Endodermal cell (in vitro differentiated cells): ENCODE results near the gene ARHGAP10. TPM values are rescaled to one million over a fixed set of nuclear protein-coding genes. Genes with fewer than 3 reads are reported as not detected.

Source experiments
- DNase-seq: peaks from one replicate; pipeline ENCODE4 v3.0.0-alpha.2; 2017
- H3K27ac ChIP-seq: 2 replicates; pipeline ENCODE4 v1.5.1; 2013; ENCODE audit warnings: mild to moderate bottlenecking, low read depth, low read length, moderate library complexity
- H3K27me3 ChIP-seq: 2 replicates; pipeline ENCODE4 v1.6.1; 2013; ENCODE audit warnings: mild to moderate bottlenecking, low read length, moderate library complexity; ENCODE audit not compliant: insufficient read depth, control insufficient read depth, poor library complexity, severe bottlenecking
- H3K36me3 ChIP-seq: 2 replicates; pipeline ENCODE4 v1.7.0; 2013; ENCODE audit warnings: mild to moderate bottlenecking, low read length, moderate library complexity; ENCODE audit not compliant: control insufficient read depth, insufficient read depth
- H3K4me1 ChIP-seq: one replicate; pipeline ENCODE4 v1.7.0; 2013; ENCODE audit warnings: low read length; ENCODE audit not compliant: control insufficient read depth, insufficient read depth
- H3K4me3 ChIP-seq: 2 replicates; pipeline ENCODE4 v1.5.1; 2013; ENCODE audit warnings: mild to moderate bottlenecking, low read length, moderate library complexity
- H3K9ac ChIP-seq: 2 replicates; pipeline ENCODE4 v1.6.1; 2013; ENCODE audit warnings: mild to moderate bottlenecking, low read length, moderate library complexity; ENCODE audit not compliant: poor library complexity, severe bottlenecking; ENCODE audit errors: extremely low read depth
- H3K9me3 ChIP-seq: 2 replicates; pipeline ENCODE4 v1.6.1; 2013; ENCODE audit warnings: mild to moderate bottlenecking, low read length, moderate library complexity; ENCODE audit not compliant: control insufficient read depth
- H3K27ac Mint-ChIP-seq: 2 replicates; pipeline ENCODE4 v1.8.0; 2020; ENCODE audit warnings: mixed read lengths
- H3K27me3 Mint-ChIP-seq: 2 replicates; pipeline ENCODE4 v1.8.0; 2021; ENCODE audit warnings: mild to moderate bottlenecking, mixed read lengths; ENCODE audit not compliant: insufficient read depth
- H3K36me3 Mint-ChIP-seq: 2 replicates; pipeline ENCODE4 v1.8.0; 2020; ENCODE audit warnings: low read depth, mixed read lengths
- H3K4me1 Mint-ChIP-seq: 2 replicates; pipeline ENCODE4 v1.8.0; 2020; ENCODE audit warnings: mixed read lengths
- H3K4me3 Mint-ChIP-seq: 2 replicates; pipeline ENCODE4 v1.8.0; 2020; ENCODE audit warnings: mild to moderate bottlenecking, moderate library complexity, mixed read lengths
- H3K9me3 Mint-ChIP-seq: 2 replicates; pipeline ENCODE4 v1.8.0; 2020; ENCODE audit warnings: mild to moderate bottlenecking, mixed read lengths
- WGBS, 2 experiments: methylation state at CpG; one replicate each; pipeline versions ENCODE4 v1.1.5 to v1.1.7; 2013; ENCODE audit warnings: missing lambda C conversion rate in 2 of 2, mixed read lengths in 1 of 2; ENCODE audit not compliant: insufficient coverage in 1 of 2, insufficient read length in 1 of 2; 5-methylcytosine and 5-hydroxymethylcytosine counted together
- total RNA-seq, 2 donors: library from RNA; stranded (reverse); fragmentation: NEBNext Ultra II Directional in 1 of 2; extraction: Animal tissue kit (Norgen Biotek cat#: 25700) in 1 of 2; gene quantifications; 2 replicates in 1 of 2; 3 replicates in 1 of 2; pipeline ENCODE4 v1.2.1, GENCODE V29; 2021
- TF ChIP-seq, protein P1 (sequence below): fragments of 200-600 bp; sonication (generic); conservative IDR thresholded peaks from 2 replicates; pipeline ENCODE4 v1.5.0; 2021; ENCODE audit warnings: antibody characterized with exemption, mild to moderate bottlenecking

ARHGAP10 gene
- total RNA-seq, 2 donors from 2014 or later = 9.1 to 11.8 TPM

DNA sequence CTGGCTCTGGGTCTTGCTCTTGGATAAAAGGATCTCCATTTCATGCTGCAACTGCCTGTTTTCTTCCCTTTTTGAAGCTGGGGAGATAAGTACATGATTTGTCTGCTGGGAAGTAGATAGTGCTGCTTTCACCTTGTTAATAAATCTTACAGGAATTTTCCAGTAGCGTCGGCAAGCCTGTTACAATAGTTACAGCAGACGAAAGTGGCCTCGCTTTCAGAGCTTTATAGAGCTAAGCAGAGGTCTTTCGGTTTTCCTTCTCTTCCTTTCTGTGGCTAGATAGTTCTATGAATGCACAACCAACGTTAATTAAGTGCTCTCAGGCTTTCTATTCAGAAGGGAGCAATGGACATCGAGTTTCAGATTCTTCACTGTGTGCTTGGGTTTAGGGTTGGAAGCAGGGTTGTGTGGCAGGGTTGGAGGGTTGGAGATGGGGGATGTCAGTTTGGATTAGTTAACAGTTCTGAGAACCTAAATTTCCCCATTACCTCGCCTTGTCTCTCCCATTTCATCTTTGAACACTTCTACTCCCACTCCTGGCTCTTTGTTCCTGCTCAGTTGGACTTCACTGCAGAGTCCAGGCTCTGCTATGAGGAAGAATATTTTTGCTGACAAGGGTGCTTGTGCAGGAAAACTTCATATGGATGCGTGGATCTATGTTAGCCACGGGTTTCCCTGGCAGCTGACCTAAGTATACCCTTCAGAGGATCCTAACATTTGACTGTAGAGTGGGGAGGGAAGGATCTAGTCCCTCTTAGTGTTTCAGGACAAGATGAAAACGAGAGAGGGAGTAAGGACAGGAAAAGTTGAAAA is 237.9 kb downstream of the ARHGAP10 start:
- Mint-ChIP-seq H3K4me3 (no peak overlapping the region), H3K27ac (no peak overlapping the region), H3K4me1 (peaks cover 14% of the 10 kb centered on the region)

DNA sequence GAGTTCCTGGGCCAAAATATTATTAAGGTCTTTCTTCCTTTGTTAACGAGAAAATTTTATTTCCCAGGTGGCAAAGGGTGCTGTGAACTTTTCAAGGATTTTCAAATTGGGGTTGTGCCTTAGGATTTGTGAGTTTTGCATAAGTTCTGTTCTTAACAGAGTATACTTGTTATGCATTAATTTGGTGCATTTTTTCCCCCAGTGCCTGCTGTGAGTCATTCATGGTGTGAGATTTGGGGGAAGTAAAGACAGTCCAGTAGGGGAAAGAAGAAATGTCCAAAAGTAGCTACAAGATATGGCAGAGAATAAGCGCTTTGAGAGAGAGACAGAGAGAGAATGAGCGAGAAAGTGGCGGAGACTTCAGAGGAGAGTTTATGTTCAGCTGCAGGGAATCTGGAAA is 239.2 kb downstream of the ARHGAP10 start:
- Histone ChIP-seq H3K9ac (no peak overlapping the region), H3K4me1 (no peaks in the 10 kb centered on the region), H3K36me3 (no peaks in the 10 kb centered on the region), H3K27ac (no peak overlapping the region), H3K27me3 (no peaks in the 10 kb centered on the region), H3K4me3 (no peak overlapping the region), H3K9me3 (no peaks in the 10 kb centered on the region)
- TF ChIP-seq, protein P1, sequence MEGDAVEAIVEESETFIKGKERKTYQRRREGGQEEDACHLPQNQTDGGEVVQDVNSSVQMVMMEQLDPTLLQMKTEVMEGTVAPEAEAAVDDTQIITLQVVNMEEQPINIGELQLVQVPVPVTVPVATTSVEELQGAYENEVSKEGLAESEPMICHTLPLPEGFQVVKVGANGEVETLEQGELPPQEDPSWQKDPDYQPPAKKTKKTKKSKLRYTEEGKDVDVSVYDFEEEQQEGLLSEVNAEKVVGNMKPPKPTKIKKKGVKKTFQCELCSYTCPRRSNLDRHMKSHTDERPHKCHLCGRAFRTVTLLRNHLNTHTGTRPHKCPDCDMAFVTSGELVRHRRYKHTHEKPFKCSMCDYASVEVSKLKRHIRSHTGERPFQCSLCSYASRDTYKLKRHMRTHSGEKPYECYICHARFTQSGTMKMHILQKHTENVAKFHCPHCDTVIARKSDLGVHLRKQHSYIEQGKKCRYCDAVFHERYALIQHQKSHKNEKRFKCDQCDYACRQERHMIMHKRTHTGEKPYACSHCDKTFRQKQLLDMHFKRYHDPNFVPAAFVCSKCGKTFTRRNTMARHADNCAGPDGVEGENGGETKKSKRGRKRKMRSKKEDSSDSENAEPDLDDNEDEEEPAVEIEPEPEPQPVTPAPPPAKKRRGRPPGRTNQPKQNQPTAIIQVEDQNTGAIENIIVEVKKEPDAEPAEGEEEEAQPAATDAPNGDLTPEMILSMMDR = no peak
- H3K4me1 Mint-ChIP-seq = peaks cover 14% of the 10 kb centered on the region
- no peak overlapping the region for H3K4me3 Mint-ChIP-seq
- H3K9me3 Mint-ChIP-seq = peaks cover 4% of the 10 kb centered on the region
- peaks cover 2% of the 10 kb centered on the region for H3K36me3 Mint-ChIP-seq
- no peak for DNase-seq
- H3K27ac Mint-ChIP-seq = no peak overlapping the region
- 94 to 100% methylated on average over 3 to 4 of the region's 4 CpGs for WGBS, 2 experiments
- H3K27me3 Mint-ChIP-seq = no peaks in the 10 kb centered on the region

More for the DNA sequence above, 237.9 kb downstream of the ARHGAP10 start:
- no peak overlapping the region for H3K4me3 ChIP-seq
- H3K27me3 ChIP-seq = no peaks in the 10 kb centered on the region
- H3K36me3 Mint-ChIP-seq = peaks cover 2% of the 10 kb centered on the region
- H3K27me3 Mint-ChIP-seq = no peaks in the 10 kb centered on the region
- H3K27ac ChIP-seq = no peak overlapping the region
- WGBS, 2 experiments = 91 to 92% methylated on average over 8 to 11 of the region's 11 CpGs
- no peaks in the 10 kb centered on the region for H3K36me3 ChIP-seq
- DNase-seq = no peak
- TF ChIP-seq, protein P1 = no peak
- H3K9me3 Mint-ChIP-seq = peaks cover 4% of the 10 kb centered on the region
- H3K9me3 ChIP-seq = no peaks in the 10 kb centered on the region
- no peak overlapping the region for H3K9ac ChIP-seq
- no peaks in the 10 kb centered on the region for H3K4me1 ChIP-seq

DNA sequence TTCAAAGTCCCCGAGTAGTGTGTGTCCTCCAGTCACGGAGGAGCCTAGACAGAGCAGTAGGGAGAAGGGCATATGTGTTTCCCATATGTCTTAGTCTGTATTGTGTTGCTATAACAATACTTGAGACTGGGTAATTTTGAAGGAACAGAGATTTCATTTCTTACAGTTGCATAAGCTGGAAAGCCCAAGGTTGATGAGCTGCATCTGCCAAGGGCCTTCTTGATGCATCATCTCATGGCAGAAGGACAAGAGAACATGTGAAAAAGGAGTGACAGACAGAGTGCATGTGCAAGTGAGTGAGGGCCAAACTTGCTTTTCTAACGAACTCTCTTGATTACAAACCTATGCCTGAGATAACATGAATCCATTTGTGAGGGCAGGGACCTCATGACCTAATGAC is 243.4 kb downstream of the ARHGAP10 start:
- H3K36me3 ChIP-seq = no peaks in the 10 kb centered on the region
- no peak overlapping the region for H3K4me3 Mint-ChIP-seq
- no peaks in the 10 kb centered on the region for H3K4me1 ChIP-seq
- WGBS, 2 experiments = 72 to 92% methylated on average over 2 to 3 of the region's 3 CpGs
- no peaks in the 10 kb centered on the region for H3K27me3 ChIP-seq
- no peak overlapping the region for H3K27ac ChIP-seq
- H3K27me3 Mint-ChIP-seq = no peaks in the 10 kb centered on the region
- peaks cover under 1% of the 10 kb centered on the region for H3K4me1 Mint-ChIP-seq
- no peak overlapping the region for H3K4me3 ChIP-seq
- H3K27ac Mint-ChIP-seq = no peak overlapping the region
- H3K9ac ChIP-seq = no peak overlapping the region
- peaks cover 10% of the 10 kb centered on the region for H3K9me3 ChIP-seq
- H3K9me3 Mint-ChIP-seq = peaks cover 26% of the 10 kb centered on the region
- TF ChIP-seq, protein P1 = no peak
- H3K36me3 Mint-ChIP-seq = peaks cover 19% of the 10 kb centered on the region
- DNase-seq = no peak
